ENCODE measurements around the gene PLPP4.

DNA sequence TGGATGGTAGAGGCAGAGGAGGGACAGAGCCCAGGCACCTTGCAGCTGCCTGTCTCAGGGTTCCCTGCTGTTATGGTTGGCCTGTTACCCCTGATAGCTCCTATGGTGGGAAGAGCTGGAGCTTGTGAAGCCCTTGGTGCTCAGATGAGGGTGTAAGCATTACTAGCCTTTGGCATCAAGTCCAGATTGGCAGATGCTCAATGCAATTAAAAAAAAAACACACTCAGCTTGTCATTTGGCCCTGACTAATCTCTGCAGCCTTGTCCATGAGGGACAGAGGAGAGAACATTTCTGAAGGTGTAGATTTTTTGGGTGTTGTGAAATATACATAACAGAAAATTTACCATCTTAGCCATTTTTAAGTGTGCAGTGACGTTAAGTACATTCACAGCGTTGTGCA, 86.3 kb downstream of the PLPP4 start:
- TF ChIP-seq, protein P1, sequence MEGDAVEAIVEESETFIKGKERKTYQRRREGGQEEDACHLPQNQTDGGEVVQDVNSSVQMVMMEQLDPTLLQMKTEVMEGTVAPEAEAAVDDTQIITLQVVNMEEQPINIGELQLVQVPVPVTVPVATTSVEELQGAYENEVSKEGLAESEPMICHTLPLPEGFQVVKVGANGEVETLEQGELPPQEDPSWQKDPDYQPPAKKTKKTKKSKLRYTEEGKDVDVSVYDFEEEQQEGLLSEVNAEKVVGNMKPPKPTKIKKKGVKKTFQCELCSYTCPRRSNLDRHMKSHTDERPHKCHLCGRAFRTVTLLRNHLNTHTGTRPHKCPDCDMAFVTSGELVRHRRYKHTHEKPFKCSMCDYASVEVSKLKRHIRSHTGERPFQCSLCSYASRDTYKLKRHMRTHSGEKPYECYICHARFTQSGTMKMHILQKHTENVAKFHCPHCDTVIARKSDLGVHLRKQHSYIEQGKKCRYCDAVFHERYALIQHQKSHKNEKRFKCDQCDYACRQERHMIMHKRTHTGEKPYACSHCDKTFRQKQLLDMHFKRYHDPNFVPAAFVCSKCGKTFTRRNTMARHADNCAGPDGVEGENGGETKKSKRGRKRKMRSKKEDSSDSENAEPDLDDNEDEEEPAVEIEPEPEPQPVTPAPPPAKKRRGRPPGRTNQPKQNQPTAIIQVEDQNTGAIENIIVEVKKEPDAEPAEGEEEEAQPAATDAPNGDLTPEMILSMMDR (tag by site-specific recombination; IDR thresholded peaks at IDR 0.05) = no peak
- TF ChIP-seq ZFHX2 (tag by site-specific recombination; conservative IDR thresholded peaks at IDR 0.05) (no peak), ZNF354C (tag by site-specific recombination; IDR thresholded peaks at IDR 0.05; ENCODE audit: borderline replicate concordance, low read depth) (no peak), ZNF596 (tag by site-specific recombination; IDR thresholded peaks at IDR 0.05) (no peak), ZNF169 (tag by site-specific recombination; IDR thresholded peaks at IDR 0.05) (no peak), ZNF175 (tag by site-specific recombination; IDR thresholded peaks at IDR 0.05) (no peak)

Measured in HEK293 (cell line).